ENCODE data around the gene EVPLL. TPM values are rescaled to one million over a fixed set of nuclear protein-coding genes. Genes with fewer than 3 reads are reported as not detected.
"Not testable (repeated sequence)": the region's sequence is repeated elsewhere in the genome, so short reads cannot be mapped to it uniquely, and the experiment has no call there.

The EVPLL gene
- total RNA-seq, 2 donors from 2014 or later: not detected

DNA sequence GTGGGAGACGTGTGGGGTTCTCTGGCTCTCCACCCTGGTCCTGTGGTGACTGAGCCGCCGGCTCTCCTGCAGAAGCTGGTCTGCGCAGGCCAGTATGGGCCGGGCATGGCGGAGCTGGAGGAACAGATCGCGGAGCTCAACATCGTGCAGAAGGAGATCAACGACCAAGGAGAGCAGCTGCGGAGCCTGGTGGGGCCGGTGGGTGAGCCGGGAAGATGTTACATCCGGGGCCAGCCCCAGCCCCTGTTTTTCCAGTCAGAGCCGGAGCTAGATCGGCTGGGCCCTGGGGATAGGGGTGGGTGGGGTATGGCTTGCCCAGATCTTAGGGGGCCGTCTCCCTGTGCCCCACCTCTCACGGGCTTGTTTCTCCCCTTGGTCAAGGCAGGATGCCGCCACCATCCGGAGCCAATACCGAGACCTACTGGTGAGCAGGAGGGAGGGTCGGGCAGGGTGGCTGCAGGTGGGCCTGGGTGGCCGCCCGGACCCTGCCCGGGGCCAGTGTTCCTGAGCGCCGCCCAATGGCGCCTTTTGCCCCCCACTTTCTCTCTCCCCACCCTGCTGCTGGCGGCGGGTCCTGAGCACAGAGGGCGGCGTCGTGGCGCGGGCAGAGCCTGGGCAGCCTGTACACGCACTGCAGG is 5.0 kb downstream of the EVPLL start:
- no peaks in the 10 kb centered on the region for H3K9me3 ChIP-seq
- H3K27me3 ChIP-seq (replicated peaks; ENCODE audit: insufficient read depth): no peaks in the 10 kb centered on the region
- ATAC-seq (ENCODE audit: insufficient number of reproducible peaks, low FRiP score, low read depth): no peak
- no peaks in the 10 kb centered on the region for H3K4me1 ChIP-seq (ENCODE audit: control insufficient read depth in 1 of 2, low read depth in 2 of 2)
- TF ChIP-seq CTCF (IDR thresholded peaks at IDR 0.05): no peak
- no peak for DNase-seq (ENCODE audit: low spot score)
- no peak overlapping the region for H3K27ac ChIP-seq
- H3K36me3 ChIP-seq: no peaks in the 10 kb centered on the region
- no peak overlapping the region for H3K4me3 ChIP-seq

- H3K36me3 ChIP-seq; H3K4me3 ChIP-seq; ATAC-seq (ENCODE audit: insufficient number of reproducible peaks, low FRiP score, low read depth); H3K27me3 ChIP-seq (replicated peaks; ENCODE audit: insufficient read depth); H3K27ac ChIP-seq; H3K9me3 ChIP-seq; DNase-seq (ENCODE audit: low spot score); H3K4me1 ChIP-seq (ENCODE audit: control insufficient read depth in 1 of 2, low read depth in 2 of 2): not testable (repeated sequence)
Observed at GRCh38 chr17:18383079-18383481, 5.5 kb downstream of the EVPLL start.

GRCh38 chr17:18384271-18384670 is 6.7 kb downstream of the EVPLL start:
- not testable (repeated sequence) for H3K4me3 ChIP-seq; H3K4me1 ChIP-seq (ENCODE audit: control insufficient read depth in 1 of 2, low read depth in 2 of 2); H3K27me3 ChIP-seq (replicated peaks; ENCODE audit: insufficient read depth); H3K9me3 ChIP-seq; H3K27ac ChIP-seq; ATAC-seq (ENCODE audit: insufficient number of reproducible peaks, low FRiP score, low read depth); H3K36me3 ChIP-seq; DNase-seq (ENCODE audit: low spot score)

- H3K4me1 ChIP-seq (ENCODE audit: control insufficient read depth in 1 of 2, low read depth in 2 of 2); H3K9me3 ChIP-seq; H3K27me3 ChIP-seq (replicated peaks; ENCODE audit: insufficient read depth); H3K36me3 ChIP-seq; H3K27ac ChIP-seq; ATAC-seq (ENCODE audit: insufficient number of reproducible peaks, low FRiP score, low read depth); H3K4me3 ChIP-seq; DNase-seq (ENCODE audit: low spot score): not testable (repeated sequence)
Observed at GRCh38 chr17:18387583-18387982, 10.0 kb downstream of the EVPLL start.

DNA sequence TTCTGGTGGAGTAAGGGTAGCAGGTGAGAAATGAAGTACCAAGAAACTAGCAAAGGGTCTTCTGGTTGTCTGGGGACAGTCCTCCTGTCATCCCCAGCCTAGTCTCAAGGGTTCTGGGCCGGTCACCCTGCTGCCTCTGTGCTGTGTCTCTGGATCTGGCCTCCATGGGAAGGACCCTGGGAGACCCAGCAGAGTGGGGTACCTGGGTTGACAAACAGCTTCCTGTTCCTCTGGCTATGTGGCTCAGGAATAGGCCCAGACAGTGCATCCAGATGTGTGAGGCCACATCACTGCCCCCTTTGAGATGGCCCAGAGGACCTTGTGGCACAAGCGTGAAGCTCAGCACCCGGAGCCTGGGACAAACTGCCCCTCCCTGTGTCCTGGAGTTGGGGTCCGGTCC is 10.7 kb downstream of the EVPLL start:
- DNase-seq (ENCODE audit: low spot score); H3K9me3 ChIP-seq; H3K4me3 ChIP-seq; H3K4me1 ChIP-seq (ENCODE audit: control insufficient read depth in 1 of 2, low read depth in 2 of 2); H3K27me3 ChIP-seq (replicated peaks; ENCODE audit: insufficient read depth); H3K27ac ChIP-seq; ATAC-seq (ENCODE audit: insufficient number of reproducible peaks, low FRiP score, low read depth); H3K36me3 ChIP-seq: not testable (repeated sequence)

GRCh38 chr17:18388728-18389127 is 11.2 kb downstream of the EVPLL start:
- not testable (repeated sequence) for DNase-seq (ENCODE audit: low spot score); H3K9me3 ChIP-seq; H3K36me3 ChIP-seq; ATAC-seq (ENCODE audit: insufficient number of reproducible peaks, low FRiP score, low read depth); H3K4me1 ChIP-seq (ENCODE audit: control insufficient read depth in 1 of 2, low read depth in 2 of 2); H3K27ac ChIP-seq; H3K4me3 ChIP-seq; H3K27me3 ChIP-seq (replicated peaks; ENCODE audit: insufficient read depth)

GRCh38 chr17:18401872-18402590 is 24.5 kb downstream of the EVPLL start:
- not testable (repeated sequence) for H3K4me3 ChIP-seq; H3K4me1 ChIP-seq (ENCODE audit: control insufficient read depth in 1 of 2, low read depth in 2 of 2); H3K36me3 ChIP-seq; H3K9me3 ChIP-seq; H3K27ac ChIP-seq; H3K27me3 ChIP-seq (replicated peaks; ENCODE audit: insufficient read depth); DNase-seq (ENCODE audit: low spot score); ATAC-seq (ENCODE audit: insufficient number of reproducible peaks, low FRiP score, low read depth)

DNA sequence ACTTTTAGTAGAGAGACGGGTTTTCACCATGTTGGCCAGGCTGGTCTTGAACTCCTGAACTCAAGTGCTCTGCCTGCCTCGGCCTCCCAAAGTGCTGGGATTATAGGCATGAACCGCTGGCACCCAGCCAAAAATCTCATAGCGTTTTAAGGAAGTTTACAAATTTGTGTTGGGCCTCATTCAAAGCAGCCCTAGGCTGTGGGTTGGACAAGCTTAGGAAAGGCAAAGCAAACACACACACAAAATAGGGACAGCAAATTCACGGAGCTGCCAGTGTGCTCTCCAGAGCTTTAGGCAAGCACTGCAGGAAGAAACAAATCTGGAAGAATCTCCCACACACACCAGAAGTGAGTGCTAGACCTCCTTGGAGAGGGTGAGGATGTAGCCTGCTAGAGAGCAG is 25.6 kb downstream of the EVPLL start:
- DNase-seq (ENCODE audit: low spot score); H3K4me1 ChIP-seq (ENCODE audit: control insufficient read depth in 1 of 2, low read depth in 2 of 2); H3K36me3 ChIP-seq; H3K4me3 ChIP-seq; H3K9me3 ChIP-seq; H3K27ac ChIP-seq; H3K27me3 ChIP-seq (replicated peaks; ENCODE audit: insufficient read depth); ATAC-seq (ENCODE audit: insufficient number of reproducible peaks, low FRiP score, low read depth): not testable (repeated sequence)

GRCh38 chr17:18403604-18404003 is 26.0 kb downstream of the EVPLL start:
- not testable (repeated sequence) for DNase-seq (ENCODE audit: low spot score); H3K27me3 ChIP-seq (replicated peaks; ENCODE audit: insufficient read depth); ATAC-seq (ENCODE audit: insufficient number of reproducible peaks, low FRiP score, low read depth); H3K36me3 ChIP-seq; H3K27ac ChIP-seq; H3K9me3 ChIP-seq; H3K4me1 ChIP-seq (ENCODE audit: control insufficient read depth in 1 of 2, low read depth in 2 of 2); H3K4me3 ChIP-seq

GRCh38 chr17:18408906-18409305 is 31.3 kb downstream of the EVPLL start:
- H3K27me3 ChIP-seq (replicated peaks; ENCODE audit: insufficient read depth); H3K27ac ChIP-seq; H3K36me3 ChIP-seq; H3K9me3 ChIP-seq; ATAC-seq (ENCODE audit: insufficient number of reproducible peaks, low FRiP score, low read depth); DNase-seq (ENCODE audit: low spot score); H3K4me1 ChIP-seq (ENCODE audit: control insufficient read depth in 1 of 2, low read depth in 2 of 2); H3K4me3 ChIP-seq: not testable (repeated sequence)

DNA sequence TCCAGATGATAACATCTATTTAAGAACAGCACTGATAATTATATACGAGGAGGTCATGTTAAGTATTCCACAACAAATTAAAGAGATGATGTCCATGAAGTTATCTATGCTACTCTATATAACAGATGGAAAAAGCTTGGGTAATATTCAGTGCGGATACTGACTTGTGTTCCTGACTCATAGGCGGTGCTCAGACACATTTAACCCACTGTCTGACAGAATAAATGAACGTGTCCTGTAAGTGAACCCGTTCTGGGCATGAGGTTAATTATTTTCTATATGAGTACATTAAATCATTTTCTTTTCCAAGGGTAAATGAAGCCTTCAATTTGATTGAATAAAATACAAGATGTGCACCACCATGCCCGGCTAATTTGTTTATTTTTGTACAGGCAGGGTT is 31.7 kb downstream of the EVPLL start:
- H3K27me3 ChIP-seq (replicated peaks; ENCODE audit: insufficient read depth); H3K36me3 ChIP-seq; H3K9me3 ChIP-seq; H3K4me3 ChIP-seq; DNase-seq (ENCODE audit: low spot score); ATAC-seq (ENCODE audit: insufficient number of reproducible peaks, low FRiP score, low read depth); H3K4me1 ChIP-seq (ENCODE audit: control insufficient read depth in 1 of 2, low read depth in 2 of 2); H3K27ac ChIP-seq: not testable (repeated sequence)

GRCh38 chr17:18410736-18411135 is 33.2 kb downstream of the EVPLL start:
- H3K9me3 ChIP-seq; H3K4me1 ChIP-seq (ENCODE audit: control insufficient read depth in 1 of 2, low read depth in 2 of 2); H3K27ac ChIP-seq; H3K36me3 ChIP-seq; ATAC-seq (ENCODE audit: insufficient number of reproducible peaks, low FRiP score, low read depth); DNase-seq (ENCODE audit: low spot score); H3K27me3 ChIP-seq (replicated peaks; ENCODE audit: insufficient read depth): not testable (repeated sequence)
- H3K4me3 ChIP-seq: peak overlapping the region; percentile 25

All from thoracic aorta (tissue), 2 donors.